Measurements from ENCODE around the gene SYT1. TPM values are rescaled to one million over a fixed set of nuclear protein-coding genes. Genes with fewer than 3 reads are reported as not detected.

Gene SYT1
- total RNA-seq, 4 donors from 2014 or later, result 9.7 to 24.3 (median 18.3) TPM

DNA sequence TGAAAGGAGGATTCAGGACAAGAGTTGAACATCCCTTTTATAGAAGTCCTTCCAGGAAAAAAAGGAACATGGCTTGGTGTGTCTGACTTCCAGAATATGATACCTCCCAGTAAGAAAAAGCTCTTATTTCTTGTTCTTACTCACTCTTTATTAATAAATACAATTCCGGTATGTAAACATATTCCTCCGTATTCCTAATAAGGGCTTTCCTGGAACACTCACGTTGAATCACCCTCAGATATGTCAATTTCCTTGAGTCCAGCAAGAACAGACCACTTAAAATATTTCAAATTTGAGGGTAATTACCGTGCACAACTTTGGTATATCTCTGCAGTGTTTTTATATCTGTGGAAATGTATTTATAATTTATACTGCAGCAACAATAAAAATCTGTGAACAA is 385.6 kb downstream of the SYT1 start:
- no peak for TF ChIP-seq POLR2A (IDR thresholded peaks at IDR 0.05)
- H3K4me3 ChIP-seq, result no peak overlapping the region
- no peaks in the 10 kb centered on the region for H3K4me1 ChIP-seq
- H3K27ac ChIP-seq, result no peak overlapping the region
- no peaks in the 10 kb centered on the region for H3K9me3 ChIP-seq
- intact Hi-C loops (cut with DNase I; ENCODE audit: low total_unique reads), result no loop called here
- no peak for DNase-seq
- no peaks in the 10 kb centered on the region for H3K27me3 ChIP-seq
- no peaks in the 10 kb centered on the region for H3K36me3 ChIP-seq

DNA sequence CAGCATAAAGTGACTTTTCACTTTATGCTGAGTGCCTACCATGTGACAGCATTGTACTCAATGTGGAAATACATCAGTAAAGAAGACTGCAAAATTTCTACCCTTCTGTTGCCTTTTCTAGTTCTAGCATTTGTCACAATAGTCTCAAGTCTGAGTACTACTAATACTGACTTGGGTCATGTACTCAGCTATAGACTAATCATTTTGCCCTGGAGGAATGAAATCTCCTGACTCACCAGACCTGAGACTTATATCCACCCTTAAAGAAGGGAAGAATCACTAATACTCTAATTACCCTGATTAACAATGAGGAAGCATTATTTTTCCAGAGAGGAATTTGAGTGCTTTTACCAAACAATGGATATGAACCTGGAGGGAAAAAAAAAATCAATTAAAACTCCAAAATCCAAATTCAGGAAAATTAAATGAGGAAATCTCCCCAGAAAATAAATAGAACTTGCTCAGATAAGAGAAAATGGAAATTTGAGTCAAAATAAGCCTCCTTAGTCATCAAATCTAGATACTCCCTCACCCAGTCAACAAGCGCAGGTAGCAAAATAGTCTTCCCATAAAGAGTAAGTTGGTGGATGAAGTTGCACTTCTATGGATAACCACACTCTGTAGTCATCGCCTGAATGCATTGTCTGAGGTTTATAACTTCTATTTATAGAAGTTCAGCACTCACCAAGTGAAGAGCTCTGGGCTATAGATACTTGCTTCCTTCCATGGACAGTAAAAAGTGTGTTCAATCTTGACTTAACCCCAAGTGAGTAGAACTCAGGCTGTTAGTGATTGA is 386.6 kb downstream of the SYT1 start:
- Histone ChIP-seq H3K27ac (no peak overlapping the region), H3K36me3 (no peaks in the 10 kb centered on the region), H3K9me3 (no peaks in the 10 kb centered on the region), H3K4me1 (no peaks in the 10 kb centered on the region), H3K27me3 (no peaks in the 10 kb centered on the region), H3K4me3 (no peak overlapping the region)
- DNase-seq, result no peak
- no peak for TF ChIP-seq POLR2A (IDR thresholded peaks at IDR 0.05)
- TF ChIP-seq, protein P1, sequence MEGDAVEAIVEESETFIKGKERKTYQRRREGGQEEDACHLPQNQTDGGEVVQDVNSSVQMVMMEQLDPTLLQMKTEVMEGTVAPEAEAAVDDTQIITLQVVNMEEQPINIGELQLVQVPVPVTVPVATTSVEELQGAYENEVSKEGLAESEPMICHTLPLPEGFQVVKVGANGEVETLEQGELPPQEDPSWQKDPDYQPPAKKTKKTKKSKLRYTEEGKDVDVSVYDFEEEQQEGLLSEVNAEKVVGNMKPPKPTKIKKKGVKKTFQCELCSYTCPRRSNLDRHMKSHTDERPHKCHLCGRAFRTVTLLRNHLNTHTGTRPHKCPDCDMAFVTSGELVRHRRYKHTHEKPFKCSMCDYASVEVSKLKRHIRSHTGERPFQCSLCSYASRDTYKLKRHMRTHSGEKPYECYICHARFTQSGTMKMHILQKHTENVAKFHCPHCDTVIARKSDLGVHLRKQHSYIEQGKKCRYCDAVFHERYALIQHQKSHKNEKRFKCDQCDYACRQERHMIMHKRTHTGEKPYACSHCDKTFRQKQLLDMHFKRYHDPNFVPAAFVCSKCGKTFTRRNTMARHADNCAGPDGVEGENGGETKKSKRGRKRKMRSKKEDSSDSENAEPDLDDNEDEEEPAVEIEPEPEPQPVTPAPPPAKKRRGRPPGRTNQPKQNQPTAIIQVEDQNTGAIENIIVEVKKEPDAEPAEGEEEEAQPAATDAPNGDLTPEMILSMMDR (IDR thresholded peaks at IDR 0.05), result no peak
- intact Hi-C loops (cut with DNase I; ENCODE audit: low total_unique reads), result no loop called here

DNA sequence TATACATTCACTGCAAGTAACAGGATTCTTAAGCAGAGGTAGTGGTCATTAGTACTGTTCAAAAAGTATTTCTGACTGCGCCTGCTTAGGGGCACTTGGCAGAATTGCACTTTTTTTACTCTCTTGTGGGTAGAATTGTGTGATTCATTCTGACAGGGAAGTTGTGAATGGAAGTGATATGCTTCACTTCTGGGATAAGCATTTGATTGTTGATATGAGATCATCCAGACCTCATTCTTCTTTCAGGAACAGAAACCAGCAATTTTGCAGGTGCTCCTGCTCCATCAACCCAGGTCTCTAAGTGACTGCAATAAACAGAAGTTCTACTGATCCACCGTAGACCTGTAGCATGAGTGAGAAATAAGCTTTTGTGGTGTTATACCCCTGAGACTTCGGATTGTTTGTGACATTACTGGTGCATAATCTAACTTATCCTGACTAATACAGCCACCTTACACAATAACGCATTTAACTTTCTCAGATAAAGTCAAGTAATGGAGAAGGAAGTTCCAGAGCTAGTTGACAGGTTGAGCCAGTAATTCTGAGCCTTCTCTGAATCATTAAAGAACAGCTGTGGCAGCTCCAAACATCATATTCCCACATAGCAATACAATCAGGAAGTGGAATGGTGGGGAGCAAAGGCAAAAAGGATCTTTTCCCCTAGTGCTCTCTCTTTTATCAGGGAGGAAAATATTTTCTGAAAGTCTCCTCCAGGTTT is 387.9 kb downstream of the SYT1 start:
- H3K27ac ChIP-seq, result no peak overlapping the region
- H3K4me3 ChIP-seq, result no peak overlapping the region
- no peaks in the 10 kb centered on the region for H3K4me1 ChIP-seq
- DNase-seq, result no peak
- intact Hi-C loops (cut with DNase I; ENCODE audit: low total_unique reads), result no loop called here
- TF ChIP-seq POLR2A (IDR thresholded peaks at IDR 0.05), result no peak
- TF ChIP-seq, protein P1 (IDR thresholded peaks at IDR 0.05), result no peak
- H3K36me3 ChIP-seq, result no peaks in the 10 kb centered on the region
- no peaks in the 10 kb centered on the region for H3K9me3 ChIP-seq
- H3K27me3 ChIP-seq, result no peaks in the 10 kb centered on the region

DNA sequence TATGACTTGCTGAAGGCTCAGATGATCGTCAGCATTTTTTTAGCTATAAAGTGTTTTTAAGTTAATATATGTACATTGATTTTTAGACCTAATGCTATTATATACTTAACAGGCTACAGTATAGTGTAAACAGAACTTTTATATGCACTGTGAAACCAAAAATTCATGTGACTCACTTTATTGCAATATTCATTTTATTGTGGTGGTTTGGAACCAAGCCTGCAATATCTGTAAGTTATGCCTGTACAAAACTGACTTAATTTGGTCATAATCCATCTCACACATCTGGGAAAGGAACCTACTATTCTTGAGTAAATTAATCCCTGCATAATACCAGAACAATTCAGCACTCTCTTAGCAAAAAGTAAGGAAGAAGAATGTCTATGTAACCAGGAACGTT is 390.7 kb downstream of the SYT1 start:
- Histone ChIP-seq H3K4me3 (no peak overlapping the region), H3K9me3 (no peaks in the 10 kb centered on the region), H3K36me3 (no peaks in the 10 kb centered on the region), H3K27me3 (no peaks in the 10 kb centered on the region), H3K27ac (no peak overlapping the region), H3K4me1 (no peaks in the 10 kb centered on the region)
- no peak for DNase-seq
- intact Hi-C loops (cut with DNase I; ENCODE audit: low total_unique reads), result no loop called here
- no peak for TF ChIP-seq POLR2A (IDR thresholded peaks at IDR 0.05)
- TF ChIP-seq, protein P1 (IDR thresholded peaks at IDR 0.05), result no peak

DNA sequence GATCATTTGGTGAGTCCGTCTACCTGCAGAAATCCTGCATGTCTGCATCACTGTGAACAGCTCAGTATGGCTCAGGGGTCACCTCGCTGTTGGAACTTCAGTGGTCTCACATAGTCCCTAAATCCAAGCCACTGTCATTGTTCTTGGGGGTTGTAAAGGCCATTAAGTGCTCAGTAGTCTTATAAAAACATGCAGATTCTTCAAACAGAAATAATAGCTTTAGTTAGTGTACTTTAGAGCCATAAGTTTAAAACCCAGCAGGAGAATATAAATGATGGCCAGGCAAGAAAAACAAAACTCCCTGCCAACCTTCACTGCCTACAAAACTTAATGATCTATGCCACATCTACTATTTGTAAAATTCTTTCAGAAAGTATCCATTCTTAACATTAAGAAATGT is 396.3 kb downstream of the SYT1 start:
- no peak overlapping the region for H3K4me3 ChIP-seq
- intact Hi-C loops (cut with DNase I; ENCODE audit: low total_unique reads), result no loop called here
- DNase-seq, result no peak
- H3K27me3 ChIP-seq, result no peaks in the 10 kb centered on the region
- TF ChIP-seq, protein P1 (IDR thresholded peaks at IDR 0.05), result no peak
- no peak for TF ChIP-seq POLR2A (IDR thresholded peaks at IDR 0.05)
- H3K36me3 ChIP-seq, result no peaks in the 10 kb centered on the region
- no peaks in the 10 kb centered on the region for H3K4me1 ChIP-seq
- H3K9me3 ChIP-seq, result no peaks in the 10 kb centered on the region
- no peak overlapping the region for H3K27ac ChIP-seq

Data from uterus (tissue), 4 donors.